Bronchial epithelial cell (primary cell): ENCODE measurements around the gene TJP1. TPM values are rescaled to one million over a fixed set of nuclear protein-coding genes. Genes with fewer than 3 reads are reported as not detected.

Source experiments
- DNase-seq: peaks from one replicate; pipeline ENCODE4 v3.0.0-alpha.2; 2010; ENCODE audit warnings: low read depth
- FAIRE-seq: peaks from 2 replicates; lab custom pipeline; 2011; peaks lifted over from hg19 to GRCh38; lab: Jason Lieb, UNC
- H3K27me3 ChIP-seq: 2 replicates; pipeline ENCODE4 v1.5.1; 2011; ENCODE audit warnings: low read length; ENCODE audit not compliant: control insufficient read depth, insufficient read depth
- H3K36me3 ChIP-seq: 2 replicates; pipeline ENCODE4 v1.5.1; 2011; ENCODE audit warnings: low read length; ENCODE audit not compliant: control insufficient read depth, insufficient read depth
- H3K4me3 ChIP-seq: 2 replicates; pipeline ENCODE4 v1.5.1; 2011; ENCODE audit warnings: mild to moderate bottlenecking, low read depth, low read length, control low read depth
- CTCF ChIP-seq: IDR thresholded peaks from 2 replicates; pipeline ENCODE4 v1.5.1; 2011; ENCODE audit warnings: mild to moderate bottlenecking, moderate library complexity, low read length, control low read depth, inconsistent platforms; ENCODE audit not compliant: insufficient read depth, severe bottlenecking
- total RNA-seq: library from RNA; depleted of rRNA; stranded (reverse); fragments of >200 nt; gene quantifications from 2 replicates; pipeline ENCODE4 v1.2.1, GENCODE V29; 2014

The TJP1 gene
- total RNA-seq, 1 donor from 2014 or later, result 62.9 TPM

- H3K27me3 ChIP-seq, result no peaks in the 10 kb centered on the region
- no peak for TF ChIP-seq CTCF
- no peak for DNase-seq
- peaks cover 2% of the 10 kb centered on the region for H3K36me3 ChIP-seq
- H3K4me3 ChIP-seq, result no peak overlapping the region
- FAIRE-seq, result no peak
These were observed 29.7 kb downstream of the TJP1 start for GRCh38 chr15:29792426-29793159.

DNA sequence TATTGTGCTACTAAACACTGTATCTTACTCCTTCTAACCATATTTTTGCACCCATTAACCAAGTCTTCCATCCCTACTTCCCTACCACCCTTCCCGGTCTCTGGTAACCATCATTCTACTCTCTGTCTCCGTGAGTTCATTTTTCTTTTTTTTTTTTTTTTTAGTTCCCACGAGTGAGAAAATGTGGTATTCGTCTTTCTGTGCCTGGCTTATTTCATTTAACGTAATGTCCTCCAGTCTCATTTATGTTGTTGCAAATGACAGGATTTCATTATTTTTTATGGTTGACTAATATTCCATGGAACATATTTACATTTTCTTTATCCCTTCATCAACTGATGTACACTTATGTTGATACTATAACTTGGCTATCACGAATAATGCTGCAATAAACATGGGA is 31.7 kb downstream of the TJP1 start:
- no peak for DNase-seq
- no peak overlapping the region for H3K4me3 ChIP-seq
- no peaks in the 10 kb centered on the region for H3K27me3 ChIP-seq
- FAIRE-seq, result no peak
- no peak for TF ChIP-seq CTCF
- peaks cover 2% of the 10 kb centered on the region for H3K36me3 ChIP-seq

DNA sequence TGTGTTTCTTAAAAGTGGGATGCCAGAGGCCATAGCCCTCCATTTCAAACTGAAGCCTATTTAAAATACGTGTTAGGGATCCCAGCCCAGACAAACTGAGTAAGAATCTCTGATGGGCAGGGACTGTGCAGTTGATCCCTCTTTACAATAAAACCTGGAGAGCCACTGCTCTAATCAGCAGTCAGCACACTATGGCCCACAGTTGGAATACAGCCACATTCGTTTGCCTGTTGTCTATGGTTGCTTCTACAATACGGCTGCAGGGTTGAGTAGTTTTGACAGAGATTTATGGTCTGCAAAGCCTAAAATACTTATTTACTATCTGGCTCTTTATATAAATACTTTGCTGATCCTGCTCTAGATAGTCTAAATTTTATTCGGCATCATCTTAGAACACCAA is 32.4 kb downstream of the TJP1 start:
- FAIRE-seq, result no peak

GRCh38 chr15:29788433-29789034 is 33.7 kb downstream of the TJP1 start:
- no peak overlapping the region for H3K4me3 ChIP-seq
- peaks cover 2% of the 10 kb centered on the region for H3K36me3 ChIP-seq
- TF ChIP-seq CTCF, result no peak
- DNase-seq, result no peak
- no peaks in the 10 kb centered on the region for H3K27me3 ChIP-seq
- no peak for FAIRE-seq

More for the DNA sequence above, 32.4 kb downstream of the TJP1 start:
- DNase-seq, result no peak
- TF ChIP-seq CTCF, result no peak
- Histone ChIP-seq H3K36me3 (peaks cover 2% of the 10 kb centered on the region), H3K4me3 (no peak overlapping the region), H3K27me3 (no peaks in the 10 kb centered on the region)

DNA sequence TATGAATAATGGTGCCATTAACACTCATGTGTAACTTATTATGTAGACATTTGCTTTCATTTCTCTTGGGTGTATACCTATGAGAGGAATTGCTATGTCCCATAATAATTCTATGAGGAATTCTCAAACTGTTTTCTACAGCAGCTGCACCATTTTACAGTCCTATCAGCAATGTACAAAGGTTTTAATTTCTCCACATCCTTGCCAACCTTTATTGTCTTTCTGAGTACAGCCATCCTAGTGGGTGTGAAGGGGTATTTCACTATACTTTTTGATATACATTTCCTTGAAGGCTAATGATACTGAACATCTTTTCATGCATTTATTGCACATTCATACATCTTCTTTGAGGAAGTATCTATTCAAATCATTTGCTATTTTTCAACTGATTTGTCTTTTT is 34.5 kb downstream of the TJP1 start:
- H3K4me3 ChIP-seq, result no peak overlapping the region
- no peak for TF ChIP-seq CTCF
- H3K27me3 ChIP-seq, result no peaks in the 10 kb centered on the region
- DNase-seq, result no peak
- no peaks in the 10 kb centered on the region for H3K36me3 ChIP-seq
- no peak for FAIRE-seq
